ENCODE data around the gene CARD14.
"Not testable (repeated sequence)": the region's sequence is repeated elsewhere in the genome, so short reads cannot be mapped to it uniquely, and the experiment has no call there.

CARD14 gene

GRCh38 chr17:80248894-80249710, 79.3 kb downstream of the CARD14 start:
- DNase-seq (ENCODE audit: low spot score) = no peak

GRCh38 chr17:80251966-80252365, 82.1 kb downstream of the CARD14 start:
- no peak for DNase-seq (ENCODE audit: low spot score)

DNA sequence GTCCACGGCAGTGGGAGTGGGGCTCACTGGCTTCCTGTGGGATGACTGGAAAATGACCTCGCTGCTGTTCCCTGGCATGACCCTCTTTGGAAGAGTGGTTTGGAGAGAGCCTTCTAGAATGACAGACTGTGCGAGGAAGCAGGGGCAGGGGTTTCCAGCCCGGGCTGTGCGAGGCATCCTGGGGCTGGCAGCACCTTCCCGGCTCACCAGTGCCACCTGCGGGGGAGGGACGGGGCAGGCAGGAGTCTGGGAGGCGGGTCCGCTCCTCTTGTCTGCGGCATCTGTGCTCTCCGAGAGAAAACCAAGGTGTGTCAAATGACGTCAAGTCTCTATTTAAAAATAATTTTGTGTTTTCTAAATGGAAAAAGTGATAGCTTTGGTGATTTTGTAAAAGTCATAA, 83.0 kb downstream of the CARD14 start:
- DNase-seq (ENCODE audit: low spot score) = no peak

DNA sequence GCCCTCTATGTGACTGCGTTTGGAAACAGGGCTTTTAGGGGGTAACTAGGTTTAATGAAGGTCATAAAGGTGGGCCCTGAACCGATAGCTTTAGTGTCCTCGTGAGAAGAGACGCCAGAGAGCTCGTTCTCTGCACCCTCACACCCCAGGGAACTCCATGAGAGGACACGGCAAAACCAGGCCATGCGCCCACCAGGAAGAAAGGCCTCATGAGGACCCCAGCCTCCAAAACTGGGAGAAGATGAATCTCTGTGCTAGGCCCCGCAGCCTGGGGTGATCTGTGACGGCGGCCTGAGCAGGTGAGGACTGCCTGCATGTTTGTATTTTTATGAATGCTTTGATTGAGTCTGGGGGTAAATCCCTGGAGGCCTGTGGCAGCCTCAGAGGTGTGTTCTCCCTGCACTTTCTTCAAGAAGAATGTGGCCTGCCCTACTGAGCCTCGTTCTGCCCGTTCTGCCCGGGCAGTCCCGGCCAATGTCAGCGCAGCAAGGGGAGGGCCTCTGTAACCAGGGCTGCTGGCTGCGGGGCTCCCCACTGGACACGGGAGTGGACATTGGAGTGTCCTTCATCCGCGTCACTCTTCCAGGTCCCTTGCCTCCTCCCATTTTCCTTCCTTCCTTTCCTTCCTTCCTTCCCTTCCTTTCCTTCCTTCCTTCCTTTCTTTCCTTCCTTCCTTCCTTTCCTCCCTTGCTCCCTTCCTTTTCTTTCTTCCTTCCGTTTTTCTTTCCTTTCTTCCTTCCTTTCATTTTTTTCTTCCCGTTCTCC, 84.0 kb downstream of the CARD14 start:
- DNase-seq (ENCODE audit: low spot score) = no peak

GRCh38 chr17:80254396-80255251, 84.8 kb downstream of the CARD14 start:
- DNase-seq (ENCODE audit: low spot score) = no peak

DNA sequence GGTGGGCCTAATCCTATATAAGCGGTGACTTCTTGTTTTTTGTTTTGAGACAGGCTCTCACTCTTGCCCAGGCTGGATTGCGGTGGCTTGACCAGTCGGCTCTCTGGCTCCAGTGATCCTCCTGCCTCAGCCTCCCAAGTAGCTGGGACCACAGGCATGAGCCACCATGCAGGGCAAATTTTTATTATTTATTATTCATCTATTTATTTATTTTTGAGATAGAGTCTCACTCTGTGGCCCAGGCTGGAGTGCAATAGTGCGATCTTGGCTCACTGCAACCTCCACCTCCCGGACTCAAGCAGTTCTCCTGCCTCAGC, 86.2 kb downstream of the CARD14 start:
- DNase-seq (ENCODE audit: low spot score) = no peak

DNA sequence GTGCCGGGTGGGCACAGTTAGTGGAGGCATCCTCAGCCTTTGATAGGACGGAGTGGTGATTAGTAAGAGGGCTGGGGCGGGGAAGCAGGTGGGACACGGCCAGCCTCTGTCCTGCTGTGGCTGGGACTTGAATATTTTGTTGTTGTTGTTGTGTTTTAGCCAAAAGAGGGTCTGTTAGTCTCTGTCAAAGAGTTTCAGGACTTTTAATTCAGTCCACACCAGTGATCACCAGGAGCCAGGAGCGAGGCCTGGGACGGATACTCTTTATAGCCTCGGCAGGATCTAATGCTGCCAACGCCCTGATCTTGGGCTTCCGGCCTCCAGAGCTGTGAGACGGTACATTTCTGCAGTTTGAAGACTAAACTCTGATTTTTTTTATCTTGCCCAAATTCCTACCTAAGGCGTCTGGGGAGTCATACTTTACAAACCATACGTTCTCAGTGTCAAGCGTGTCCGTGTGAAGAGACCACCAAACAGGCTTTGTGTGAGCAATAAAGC, 87.9 kb downstream of the CARD14 start:
- DNase-seq (ENCODE audit: low spot score) = no peak

- DNase-seq (ENCODE audit: low spot score) = not testable (repeated sequence)
Measured at GRCh38 chr17:80258296-80258695, 88.5 kb downstream of the CARD14 start.
